ENCODE data around the gene DLGAP4.

Gene DLGAP4

DNA sequence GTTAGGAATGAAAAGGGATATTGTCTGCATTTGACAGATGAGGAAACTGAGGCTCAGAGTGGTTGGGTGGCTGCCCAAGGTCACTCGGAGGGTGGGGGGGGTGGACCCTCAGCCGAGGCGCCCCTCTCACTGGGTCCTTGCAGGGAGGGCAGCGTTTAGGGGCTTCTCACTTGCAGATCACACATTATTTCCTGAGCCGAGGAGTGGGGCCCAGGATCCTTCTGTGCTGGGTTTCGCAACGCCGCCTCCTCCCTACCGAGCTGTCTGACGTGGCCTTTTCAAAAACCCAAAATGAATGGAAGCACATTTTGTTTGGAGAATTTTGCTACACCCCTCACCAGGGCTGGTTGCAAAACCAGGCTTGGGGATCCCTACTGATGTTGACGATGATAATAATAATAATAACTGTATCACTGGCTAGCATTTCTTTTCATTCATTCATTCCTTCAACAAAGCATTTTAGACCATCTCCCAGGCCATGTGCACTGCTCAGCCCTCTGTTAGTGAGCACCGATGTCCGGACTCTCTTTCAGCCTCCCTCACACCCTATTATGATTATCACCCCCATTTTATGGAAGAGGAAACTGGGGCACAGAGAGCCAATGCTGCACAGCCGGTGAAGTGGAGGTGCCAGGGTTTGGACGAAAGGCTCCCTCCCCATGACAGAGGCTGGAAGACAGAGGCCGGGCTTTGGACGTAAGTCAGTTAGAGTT lies 5.2 kb downstream of the DLGAP4 start:
- no peak for DNase-seq (ENCODE audit: low read depth)
- TF ChIP-seq, protein P1, sequence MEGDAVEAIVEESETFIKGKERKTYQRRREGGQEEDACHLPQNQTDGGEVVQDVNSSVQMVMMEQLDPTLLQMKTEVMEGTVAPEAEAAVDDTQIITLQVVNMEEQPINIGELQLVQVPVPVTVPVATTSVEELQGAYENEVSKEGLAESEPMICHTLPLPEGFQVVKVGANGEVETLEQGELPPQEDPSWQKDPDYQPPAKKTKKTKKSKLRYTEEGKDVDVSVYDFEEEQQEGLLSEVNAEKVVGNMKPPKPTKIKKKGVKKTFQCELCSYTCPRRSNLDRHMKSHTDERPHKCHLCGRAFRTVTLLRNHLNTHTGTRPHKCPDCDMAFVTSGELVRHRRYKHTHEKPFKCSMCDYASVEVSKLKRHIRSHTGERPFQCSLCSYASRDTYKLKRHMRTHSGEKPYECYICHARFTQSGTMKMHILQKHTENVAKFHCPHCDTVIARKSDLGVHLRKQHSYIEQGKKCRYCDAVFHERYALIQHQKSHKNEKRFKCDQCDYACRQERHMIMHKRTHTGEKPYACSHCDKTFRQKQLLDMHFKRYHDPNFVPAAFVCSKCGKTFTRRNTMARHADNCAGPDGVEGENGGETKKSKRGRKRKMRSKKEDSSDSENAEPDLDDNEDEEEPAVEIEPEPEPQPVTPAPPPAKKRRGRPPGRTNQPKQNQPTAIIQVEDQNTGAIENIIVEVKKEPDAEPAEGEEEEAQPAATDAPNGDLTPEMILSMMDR (conservative IDR thresholded peaks at IDR 0.05; ENCODE audit: low read depth, low read length) = no peak
- no peak overlapping the region for H3K4me3 ChIP-seq (ENCODE audit: low read depth, low read length)

GRCh38 chr20:36311854-36312723 lies 6.0 kb downstream of the DLGAP4 start:
- no peak for DNase-seq (ENCODE audit: low read depth)
- no peak overlapping the region for H3K4me3 ChIP-seq (ENCODE audit: low read depth, low read length)
- TF ChIP-seq, protein P1 (conservative IDR thresholded peaks at IDR 0.05; ENCODE audit: low read depth, low read length) = no peak

GRCh38 chr20:36312724-36313441 lies 6.7 kb downstream of the DLGAP4 start:
- no peak for DNase-seq (ENCODE audit: low read depth)
- TF ChIP-seq, protein P1 (conservative IDR thresholded peaks at IDR 0.05; ENCODE audit: low read depth, low read length) = no peak
- H3K4me3 ChIP-seq (ENCODE audit: low read depth, low read length) = no peak overlapping the region

GRCh38 chr20:36313476-36313875 lies 7.3 kb downstream of the DLGAP4 start:
- TF ChIP-seq, protein P1 (conservative IDR thresholded peaks at IDR 0.05; ENCODE audit: low read depth, low read length) = no peak
- DNase-seq (ENCODE audit: low read depth) = no peak
- no peak overlapping the region for H3K4me3 ChIP-seq (ENCODE audit: low read depth, low read length)

GRCh38 chr20:36313926-36314325 lies 7.8 kb downstream of the DLGAP4 start:
- no peak overlapping the region for H3K4me3 ChIP-seq (ENCODE audit: low read depth, low read length)
- DNase-seq (ENCODE audit: low read depth) = no peak
- TF ChIP-seq, protein P1 (conservative IDR thresholded peaks at IDR 0.05; ENCODE audit: low read depth, low read length) = no peak

DNA sequence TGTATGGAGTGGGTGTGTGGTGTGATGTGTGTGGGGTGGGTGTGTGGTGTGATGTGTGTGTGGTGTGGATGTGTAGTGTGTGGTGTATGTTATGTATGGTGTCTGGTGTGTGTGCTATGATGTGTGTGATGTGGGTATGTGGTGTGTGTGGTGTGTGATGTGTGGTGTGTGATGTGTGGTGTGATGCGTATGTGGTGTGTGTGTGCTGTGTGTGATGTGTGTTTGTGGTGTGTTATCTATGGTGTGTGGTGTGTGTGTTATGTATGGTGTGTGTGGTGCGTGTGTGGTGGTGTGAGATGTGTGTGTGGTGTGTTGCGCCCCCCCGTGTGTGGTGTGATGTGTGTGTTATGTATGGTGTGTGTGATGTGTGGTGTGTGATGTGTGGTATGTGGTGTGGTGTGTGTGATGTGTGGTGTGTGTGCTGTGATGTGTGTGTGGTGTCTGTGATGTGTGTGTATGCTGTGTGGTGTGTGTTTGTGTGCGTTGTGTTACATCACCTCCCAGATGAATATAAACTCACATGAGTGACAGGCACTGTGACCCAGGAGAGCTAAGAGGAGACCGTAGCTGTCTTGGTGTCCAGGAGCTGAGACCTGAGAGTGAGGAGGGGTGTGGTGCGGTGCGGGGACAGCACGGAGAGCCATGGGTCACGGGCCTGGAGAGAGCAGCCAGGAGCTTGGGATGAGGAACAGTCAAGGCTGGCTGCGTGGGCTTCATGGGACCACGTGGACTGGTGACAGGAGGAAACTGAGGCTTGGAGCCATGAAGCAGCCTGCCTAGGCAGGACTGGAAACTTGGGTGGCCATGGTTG lies 8.8 kb downstream of the DLGAP4 start:
- TF ChIP-seq, protein P1 (conservative IDR thresholded peaks at IDR 0.05; ENCODE audit: low read depth, low read length) = no peak
- DNase-seq (ENCODE audit: low read depth) = no peak
- no peak overlapping the region for H3K4me3 ChIP-seq (ENCODE audit: low read depth, low read length)
